NOMO-1 treated with dmso at 0.1 percent for 144 hours (cell line): ENCODE measurements around the gene PIEZO2.

Experiments
- DNase-seq: peaks from one replicate; lab custom pipeline; 2025; ENCODE audit not compliant: unreplicated experiment; lab: John Stamatoyannopoulos, UW

PIEZO2 gene

DNA sequence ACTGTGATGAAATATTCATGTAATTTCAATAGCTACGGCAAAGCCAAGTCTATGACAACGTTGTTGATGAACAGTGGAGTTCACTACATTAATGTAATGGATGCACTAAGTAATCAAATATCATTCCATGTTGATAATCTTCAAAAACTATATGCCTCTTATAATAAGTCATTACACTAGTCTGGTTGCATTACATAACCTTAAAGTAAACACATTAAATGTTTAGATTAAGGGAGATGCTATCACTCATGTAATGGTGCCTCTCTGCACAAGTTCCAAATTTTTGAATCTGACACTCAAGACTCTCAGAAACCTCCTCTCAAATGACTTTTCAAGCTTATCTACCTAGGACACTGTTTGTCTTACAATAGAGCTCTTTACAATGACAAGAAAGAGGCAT, 35.4 kb downstream of the PIEZO2 start:
- no peak for DNase-seq

DNA sequence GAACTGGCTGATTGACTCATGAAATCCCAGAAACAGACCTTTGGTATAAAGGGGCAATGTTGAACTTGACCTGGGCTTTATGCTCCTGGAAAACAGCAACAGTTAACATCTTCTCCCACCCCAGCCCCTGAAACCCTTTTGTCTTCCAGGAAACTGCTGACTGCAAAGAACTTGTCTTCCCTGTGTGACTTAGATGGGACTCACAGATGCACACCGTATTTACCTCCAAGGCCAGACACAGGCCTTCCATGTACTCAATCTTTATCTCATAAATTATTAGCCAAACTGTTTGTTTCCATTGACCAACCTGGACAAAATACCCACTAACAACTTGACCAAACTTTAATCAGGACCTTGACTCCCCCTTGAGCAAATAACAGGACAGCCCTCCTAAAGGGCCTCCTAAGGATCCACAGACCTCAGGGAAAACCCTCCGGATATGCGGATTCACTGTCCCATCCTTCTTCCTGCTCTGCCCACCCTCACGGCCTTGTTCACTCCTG, 36.3 kb downstream of the PIEZO2 start:
- no peak for DNase-seq

- DNase-seq = no peak
Observed at GRCh38 chr18:11112286-11112685, 37.1 kb downstream of the PIEZO2 start.

- DNase-seq = no peak
Observed at GRCh38 chr18:11110509-11110908, 38.9 kb downstream of the PIEZO2 start.

DNA sequence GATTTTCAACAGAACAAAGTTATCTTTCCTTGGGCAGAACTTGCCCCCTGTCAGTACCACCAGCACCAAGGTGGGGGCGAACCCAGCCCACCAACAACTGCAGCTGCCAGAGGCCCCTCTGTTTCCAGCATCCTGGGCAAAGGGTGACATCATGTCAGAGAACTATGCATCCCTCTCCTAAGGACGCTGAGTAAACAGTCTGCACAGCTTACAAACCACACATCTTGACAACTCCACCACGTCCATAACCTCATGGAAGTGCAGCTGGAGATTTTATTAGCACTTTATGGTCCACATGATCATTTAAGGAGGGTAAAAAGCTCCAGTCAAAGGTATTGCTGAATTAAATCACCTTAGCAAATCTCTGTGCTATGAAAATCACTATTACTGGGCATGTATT, 40.4 kb downstream of the PIEZO2 start:
- DNase-seq = no peak

DNA sequence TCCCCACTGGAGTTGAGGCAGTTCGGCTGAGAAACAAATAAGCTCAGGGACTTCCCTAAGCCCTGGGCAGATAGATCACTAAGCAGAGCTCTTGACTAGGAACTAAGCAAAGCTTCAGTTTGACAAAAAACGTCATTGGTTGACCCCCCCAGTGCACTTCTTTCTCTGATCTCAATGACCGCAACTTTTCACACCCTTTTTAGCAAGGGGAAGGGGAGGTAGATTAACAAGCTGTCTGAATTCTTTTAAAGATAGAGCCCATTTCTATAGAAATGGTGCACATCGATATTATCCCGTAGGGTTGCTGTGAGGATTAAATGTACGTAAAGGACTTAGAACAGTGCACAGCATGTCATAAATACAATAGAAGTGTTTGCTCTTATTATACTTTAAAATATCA, 42.5 kb downstream of the PIEZO2 start:
- DNase-seq = no peak

- no peak for DNase-seq
Observed at GRCh38 chr18:11105463-11105862, 43.9 kb downstream of the PIEZO2 start.

DNA sequence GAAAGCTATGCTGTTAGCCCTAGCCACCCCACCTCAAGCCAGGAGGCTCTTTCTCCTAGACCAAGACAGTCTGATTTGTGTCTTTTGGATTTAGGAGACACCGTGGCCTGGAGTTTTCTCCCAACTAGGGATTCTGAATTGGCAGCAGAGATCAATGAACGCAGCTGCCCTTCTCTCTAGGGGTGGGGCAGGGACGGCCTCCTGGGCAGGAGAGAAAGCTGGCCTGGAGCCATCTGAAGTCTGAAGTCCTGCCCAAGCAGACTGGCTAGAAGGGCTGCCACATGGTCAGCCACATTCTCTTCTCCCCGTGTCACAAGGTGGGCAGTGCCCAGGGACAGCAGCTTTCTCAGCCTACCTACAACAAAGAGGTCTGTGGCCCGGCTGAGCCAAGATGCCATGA, 45.1 kb downstream of the PIEZO2 start:
- no peak for DNase-seq

- DNase-seq = no peak
Observed at GRCh38 chr18:11096839-11097750, 52.3 kb downstream of the PIEZO2 start.

GRCh38 chr18:11096411-11096810, 53.0 kb downstream of the PIEZO2 start:
- DNase-seq = no peak

DNA sequence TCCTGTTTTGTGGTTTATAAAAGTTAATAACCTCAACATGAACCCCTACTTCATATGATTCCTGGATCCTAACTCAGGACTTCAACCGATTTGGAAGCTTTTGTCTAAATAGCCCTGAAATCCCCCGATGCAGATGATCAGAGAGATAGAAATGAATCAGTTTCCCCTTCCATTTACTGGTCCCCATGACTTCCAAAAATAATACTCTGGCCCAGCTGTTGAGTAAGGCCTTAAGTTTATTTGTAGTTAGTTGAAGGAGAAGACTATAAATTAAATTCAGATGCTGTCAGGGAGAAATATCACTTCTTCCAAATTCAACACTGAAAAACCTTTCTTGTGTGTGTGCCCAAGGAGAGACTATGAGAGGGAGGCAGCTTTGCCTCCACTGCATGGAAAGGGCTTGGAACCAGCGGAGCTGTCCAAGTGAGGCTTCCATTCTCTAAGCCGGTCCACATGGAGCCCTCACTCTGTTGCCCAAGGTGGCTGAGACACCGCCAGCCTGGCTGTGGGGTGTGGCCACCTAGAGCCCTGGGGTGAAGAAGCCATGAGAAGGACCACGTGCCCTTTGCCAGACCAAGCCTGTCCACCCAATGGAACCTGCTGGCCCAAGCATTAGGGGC, 53.6 kb downstream of the PIEZO2 start:
- DNase-seq = no peak

DNA sequence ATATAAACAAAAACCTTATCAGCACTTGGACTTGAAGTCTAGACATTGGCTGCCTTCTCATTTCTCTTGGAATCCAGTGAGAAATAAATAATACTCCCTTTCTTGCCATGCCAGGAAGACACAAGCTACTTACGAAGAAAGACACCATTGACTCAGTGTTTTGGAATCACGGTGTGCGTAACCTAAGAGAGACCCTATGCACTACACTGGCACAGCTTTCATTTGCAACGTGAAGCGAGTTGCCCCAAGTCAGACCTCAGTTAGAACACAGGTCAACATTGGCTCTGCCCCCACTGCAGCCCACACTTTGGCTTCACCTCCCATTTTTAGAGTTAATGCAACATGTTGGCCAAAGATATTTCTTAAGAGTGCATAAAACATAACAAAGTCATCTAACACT, 54.2 kb downstream of the PIEZO2 start:
- no peak for DNase-seq

- no peak for DNase-seq
Observed at GRCh38 chr18:11091746-11092145, 57.6 kb downstream of the PIEZO2 start.

DNA sequence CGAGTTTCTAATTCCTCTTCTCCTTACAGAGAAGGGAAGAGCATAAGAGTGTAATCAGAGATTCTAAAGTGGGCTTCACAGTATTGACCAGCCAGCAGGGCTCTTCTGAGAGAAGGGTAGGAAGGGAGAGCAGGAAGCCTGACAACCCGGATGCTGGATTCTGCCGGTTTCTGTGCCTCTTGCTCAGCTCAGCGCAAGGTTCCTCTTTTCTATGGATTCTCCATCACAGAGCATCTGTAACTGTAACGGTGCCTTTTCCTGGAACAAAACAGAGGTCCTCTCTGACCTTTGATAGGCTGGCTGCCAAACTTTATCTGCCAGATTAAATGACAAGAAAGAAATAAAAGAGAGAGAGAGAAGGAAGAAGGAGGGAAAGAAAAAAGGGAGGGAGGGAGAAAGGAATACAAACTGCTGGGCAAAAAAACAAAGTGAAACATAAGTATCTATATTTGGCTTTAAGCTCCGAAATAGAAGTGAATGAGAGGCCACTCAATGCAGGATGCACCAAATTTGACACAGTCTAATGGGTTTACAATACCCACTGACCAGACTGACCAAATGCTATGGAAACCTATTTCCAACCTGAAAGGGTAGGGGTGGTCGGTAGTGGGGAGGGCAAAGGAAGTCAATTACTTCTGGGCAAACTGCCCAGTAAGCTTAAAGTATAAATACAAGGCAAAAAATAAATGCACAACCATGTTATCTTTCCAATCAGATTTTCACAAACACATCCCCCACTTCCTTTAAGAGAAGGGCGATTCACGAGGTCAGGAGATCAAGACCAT, 59.2 kb downstream of the PIEZO2 start:
- DNase-seq = no peak

DNA sequence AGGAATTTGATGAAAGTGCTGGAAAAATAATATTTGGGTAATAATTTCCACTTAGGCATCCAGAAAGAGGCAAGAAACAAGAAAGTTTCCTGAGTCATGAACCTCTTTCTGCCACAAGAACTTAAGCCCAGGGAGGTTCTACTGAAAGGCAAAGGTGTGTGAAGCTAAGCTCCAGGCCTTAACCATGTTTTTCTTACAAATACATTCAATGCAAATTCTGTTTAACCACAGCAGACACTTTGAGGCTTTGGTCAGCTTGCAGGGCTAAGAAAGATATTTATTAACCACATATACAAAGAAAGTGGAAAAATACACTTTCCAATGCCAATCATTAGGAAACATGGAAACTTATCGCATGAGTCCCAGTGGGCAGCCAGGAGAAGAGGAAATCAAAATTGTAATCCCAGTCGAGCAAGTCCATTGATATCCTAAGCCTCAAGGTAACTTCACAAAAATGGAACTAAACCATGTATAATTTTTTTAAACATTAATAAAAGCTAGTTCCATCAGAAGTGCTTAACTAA, 68.3 kb downstream of the PIEZO2 start:
- no peak for DNase-seq

DNA sequence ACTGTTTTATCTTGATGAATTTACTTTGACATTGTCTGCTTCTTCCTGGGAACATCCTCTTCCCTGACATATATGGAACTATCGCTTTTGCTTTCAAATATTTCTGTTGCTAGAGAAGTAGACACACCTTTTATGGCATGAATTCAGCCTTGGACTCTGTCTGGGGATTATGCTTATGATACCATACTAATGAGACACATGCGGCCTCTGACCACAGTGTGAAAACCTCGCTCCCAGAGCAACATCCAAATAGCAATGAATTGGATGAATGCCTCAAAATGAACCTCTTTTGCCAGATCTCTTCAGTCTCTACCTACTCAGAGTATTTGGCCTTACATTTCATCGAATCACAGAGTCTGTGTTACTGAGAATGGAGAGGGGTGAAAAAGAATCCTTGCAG, 70.9 kb downstream of the PIEZO2 start:
- no peak for DNase-seq

- DNase-seq = no peak
Observed at GRCh38 chr18:11077548-11078187, 71.7 kb downstream of the PIEZO2 start.

DNA sequence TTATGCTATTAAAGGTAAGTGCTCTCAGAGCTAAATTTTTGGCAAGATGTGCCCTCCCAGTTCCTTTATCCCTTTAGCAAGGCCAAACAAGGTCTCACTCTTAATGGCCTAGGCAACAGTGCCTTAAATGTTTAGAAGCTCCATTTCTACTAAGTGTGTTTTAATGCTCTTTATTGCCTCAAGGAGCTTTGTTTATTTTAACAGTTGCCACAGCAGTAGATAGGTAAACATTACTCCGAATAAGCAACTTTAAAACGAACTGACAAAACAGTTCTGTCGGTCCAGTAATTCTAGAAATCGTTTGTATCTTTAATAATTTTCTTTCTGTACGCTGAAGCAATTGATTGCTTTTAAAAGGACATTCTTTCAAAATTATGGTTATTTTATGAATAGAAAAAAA, 74.5 kb downstream of the PIEZO2 start:
- DNase-seq = no peak

DNA sequence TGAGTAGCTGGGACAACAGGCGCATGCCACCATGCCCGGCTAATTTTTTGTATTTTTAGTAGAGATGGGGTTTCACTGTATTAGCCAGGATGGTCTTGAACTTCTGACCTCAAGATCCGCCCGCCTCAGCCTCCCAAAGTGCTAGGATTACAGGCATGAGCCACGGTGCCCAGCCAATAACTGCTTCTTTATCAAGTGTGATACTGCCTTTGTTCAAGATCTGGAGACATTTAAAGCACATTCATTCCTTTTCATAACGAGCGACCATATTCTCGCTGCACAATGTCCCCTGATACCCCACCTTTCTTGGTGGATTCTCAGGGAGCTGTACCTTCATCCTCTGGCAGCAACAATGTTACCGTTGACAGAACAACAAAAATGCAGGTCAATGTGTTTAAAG, 75.4 kb downstream of the PIEZO2 start:
- no peak for DNase-seq

- no peak for DNase-seq
Observed at GRCh38 chr18:11072632-11073031, 76.7 kb downstream of the PIEZO2 start.

GRCh38 chr18:11071300-11071699, 78.1 kb downstream of the PIEZO2 start:
- no peak for DNase-seq
